Endothelial cell of umbilical vein (primary cell): Measurements from ENCODE around the gene FOXO1. TPM values are rescaled to one million over a fixed set of nuclear protein-coding genes. Genes with fewer than 3 reads are reported as not detected.

ENCODE experiments used
- BruUV-seq: library from RNA; stranded (reverse); fragments of 400-500 nt; replicated peaks from 2 replicates; lab custom pipeline; 2021; lab: Mats Ljungman, UMichigan
- CTCF ChIA-PET: fragments of 300-600, 350-600 bp; sonication (Branson Sonifier 250); formaldehyde crosslinking; loops from one replicate; lab custom pipeline; 2021; ENCODE audit warnings: antibody characterized with exemption, inconsistent platforms; lab: Charles Lee
- POLR2A ChIA-PET: fragments of 300-600, 350-600 bp; sonication (Branson Sonifier 250); formaldehyde crosslinking; loops from one replicate; lab custom pipeline; 2021; ENCODE audit warnings: antibody characterized with exemption, inconsistent platforms; lab: Charles Lee
- DNase-seq: peaks from one replicate; pipeline ENCODE4 v3.0.0-alpha.2; 2011; ENCODE audit warnings: low read depth, low spot score
- FAIRE-seq: peaks from 2 replicates; lab custom pipeline; 2011; peaks lifted over from hg19 to GRCh38; lab: Jason Lieb, UNC
- H2AFZ ChIP-seq: 2 replicates; pipeline ENCODE4 v1.6.0; 2012; ENCODE audit warnings: low read depth, low read length, control low read depth, inconsistent platforms
- H3K27ac ChIP-seq: 2 replicates; pipeline ENCODE4 v1.5.1; 2011; ENCODE audit warnings: low read depth, mild to moderate bottlenecking, control low read depth, low read length, moderate library complexity; ENCODE audit not compliant: insufficient read depth
- H3K27me3 ChIP-seq, 2 experiments: 2 replicates each; pipeline versions ENCODE4 v1.6.0 to v1.6.1; 2011; ENCODE audit warnings: low read length in 2 of 2, mixed read lengths in 1 of 2; ENCODE audit not compliant: control insufficient read depth in 2 of 2, insufficient read depth in 2 of 2
- H3K36me3 ChIP-seq, 2 experiments: 2 replicates in 1 of 2; 3 replicates in 1 of 2; pipeline ENCODE4 v1.5.1; 2011; ENCODE audit warnings: low read length in 2 of 2, mild to moderate bottlenecking in 1 of 2, moderate library complexity in 1 of 2; ENCODE audit not compliant: control insufficient read depth in 2 of 2, insufficient read depth in 2 of 2; ENCODE audit errors: extremely low read depth in 1 of 2
- H3K4me1 ChIP-seq: 3 replicates; pipeline ENCODE4 v1.5.1; 2011; ENCODE audit warnings: mild to moderate bottlenecking, low read length; ENCODE audit not compliant: control insufficient read depth, insufficient read depth; ENCODE audit errors: extremely low read depth
- H3K4me2 ChIP-seq: 2 replicates; pipeline ENCODE4 v1.6.1; 2011; ENCODE audit warnings: low read length, control low read depth, mixed read lengths; ENCODE audit not compliant: insufficient read depth
- H3K4me3 ChIP-seq, 3 experiments: fragments of 200-600 bp in 1 of 3; sonication (generic), shearing (Covaris generic) in 1 of 3; replicated peaks in 1 of 3; 2 replicates each; pipeline ENCODE4 v1.5.1; 2011 to 2016; ENCODE audit warnings: control low read depth in 3 of 3, low read length in 3 of 3, mild to moderate bottlenecking in 2 of 3, inconsistent platforms in 1 of 3, low read depth in 1 of 3, moderate library complexity in 1 of 3; ENCODE audit not compliant: insufficient read depth in 1 of 3
- H3K79me2 ChIP-seq: 2 replicates; pipeline ENCODE4 v1.6.0; 2012; ENCODE audit warnings: low read length, inconsistent platforms; ENCODE audit not compliant: control insufficient read depth, insufficient read depth
- H3K9ac ChIP-seq: replicated peaks from 2 replicates; pipeline ENCODE3; 2011; ENCODE audit warnings: low read length, control low read depth; ENCODE audit not compliant: insufficient read depth; ENCODE audit errors: extremely low read depth
- H3K9me1 ChIP-seq: replicated peaks from 3 replicates; pipeline ENCODE4 v1.6.0; 2011; ENCODE audit warnings: mild to moderate bottlenecking, low read length; ENCODE audit not compliant: control insufficient read depth, insufficient read depth; ENCODE audit errors: extremely low read depth
- H3K9me3 ChIP-seq: replicated peaks from 2 replicates; pipeline ENCODE4 v1.5.1; 2012; ENCODE audit warnings: low read length, inconsistent platforms; ENCODE audit not compliant: control insufficient read depth, insufficient read depth
- H4K20me1 ChIP-seq: replicated peaks from 2 replicates; pipeline ENCODE3; 2011; ENCODE audit warnings: mild to moderate bottlenecking, low read length; ENCODE audit not compliant: control insufficient read depth, insufficient read depth; ENCODE audit errors: extremely low read depth
- EZH2 ChIP-seq: IDR thresholded peaks from 2 replicates; pipeline ENCODE4 v1.6.1; 2012; ENCODE audit warnings: borderline replicate concordance, low read depth, mild to moderate bottlenecking, moderate library complexity, low read length, inconsistent platforms; ENCODE audit not compliant: severe bottlenecking
- FOS ChIP-seq: IDR thresholded peaks from 2 replicates; pipeline ENCODE4 v1.6.1; 2011; ENCODE audit warnings: mild to moderate bottlenecking, low read length, moderate library complexity, borderline replicate concordance; ENCODE audit not compliant: insufficient read depth
- GATA2 ChIP-seq: IDR thresholded peaks from 2 replicates; pipeline ENCODE4 v1.7.0; 2011; ENCODE audit warnings: low read depth, mild to moderate bottlenecking, moderate library complexity, mixed read lengths, low read length; ENCODE audit not compliant: insufficient read length, insufficient read depth
- JUN ChIP-seq: IDR thresholded peaks from 2 replicates; pipeline ENCODE4 v1.6.1; 2011; ENCODE audit warnings: borderline replicate concordance, low read depth; ENCODE audit not compliant: insufficient read length, insufficient read depth
- MYC ChIP-seq: IDR thresholded peaks from one replicate; pipeline ENCODE4 v1.6.1; 2011; ENCODE audit warnings: mild to moderate bottlenecking, low read depth, low read length
- POLR2A ChIP-seq: IDR thresholded peaks from 2 replicates; pipeline ENCODE4 v1.6.1; 2012; ENCODE audit warnings: low read depth, mild to moderate bottlenecking, control low read depth, low read length
- POLR2AphosphoS5 ChIP-seq: IDR thresholded peaks from 2 replicates; pipeline ENCODE4 v1.6.1; 2012; ENCODE audit warnings: low read depth, mild to moderate bottlenecking, control low read depth, low read length, moderate library complexity; ENCODE audit not compliant: insufficient read depth
- dilution Hi-C: fragments of 300-500 bp; cut with MboI; formaldehyde crosslinking; loops from one replicate; pipeline ENCODE4 v1.15.0; 2019; ENCODE audit warnings: low sequenced_read_pairs; ENCODE audit not compliant: extremely low pct_ligation_motif_present
- intact Hi-C: fragments of 100-400 bp; cut with micrococcal nuclease; formaldehyde crosslinking; loops from one replicate; pipeline ENCODE4 v1.10.0; 2022
- polyA plus RNA-seq, 4 experiments: library from polyadenylated mRNA; depleted of rRNA in 3 of 4; stranded (reverse) in 3 of 4; unstranded in 1 of 4; fragments of >200 nt; gene quantifications; 2 replicates each; pipeline versions ENCODE4 v1.2.1 to v1.2.3, GENCODE V29; 2011 to 2012; ENCODE audit warnings: missing spikeins in 1 of 4
- total RNA-seq: library from RNA; stranded (reverse); gene quantifications from 2 replicates; pipeline ENCODE4 v1.2.3, GENCODE V29; 2021
- TF ChIP-seq, protein P1 (sequence below): IDR thresholded peaks from 2 replicates; pipeline ENCODE4 v1.6.1; 2011; ENCODE audit not compliant: insufficient read depth, insufficient read length
- TF ChIP-seq, protein P2 (sequence below), 2 donors: IDR thresholded peaks; 1 replicate in 1 of 2; 2 replicates in 1 of 2; pipeline ENCODE4 v1.5.1; 2011; ENCODE audit warnings: low read length in 2 of 2, mild to moderate bottlenecking in 2 of 2, moderate library complexity in 2 of 2, control low read depth in 1 of 2, inconsistent platforms in 1 of 2, low read depth in 1 of 2; ENCODE audit not compliant: insufficient read depth in 1 of 2; ENCODE audit errors: extremely low read depth in 1 of 2

The FOXO1 gene
- total and polyA plus RNA-seq, 2 donors (not counting 3 experiments of a cell fraction or from before 2014, with no cell fraction given), result 44.7 to 48.5 TPM

DNA sequence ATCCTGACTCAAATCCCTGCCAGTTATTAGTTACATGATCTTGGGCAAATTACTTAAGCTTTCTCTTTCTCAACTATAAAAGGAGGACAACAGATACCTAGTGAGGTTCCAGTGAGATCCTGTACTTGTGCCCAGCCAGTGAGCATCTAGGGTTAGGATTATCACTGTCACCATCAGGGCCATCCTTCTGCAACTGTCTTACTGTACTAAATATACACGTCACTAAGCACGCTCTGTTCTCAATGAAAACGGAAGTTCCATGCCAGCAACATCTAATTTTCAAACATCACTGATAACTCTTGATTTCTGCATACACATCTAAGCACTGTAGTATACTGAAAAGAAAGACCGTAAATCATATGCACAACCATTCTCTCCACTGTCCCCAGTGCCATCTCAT lies 70.0 kb downstream of the FOXO1 start:
- Histone ChIP-seq H2AFZ (no peak overlapping the region), H3K9me1 (no peaks in the 10 kb centered on the region), H3K4me2 (no peak overlapping the region), H3K36me3 (no peaks in the 10 kb centered on the region), H3K9me3 (no peaks in the 10 kb centered on the region), H4K20me1 (peaks cover 3% of the 10 kb centered on the region), H3K4me3 (no peak overlapping the region), H3K27me3 (no peaks in the 10 kb centered on the region), H3K9ac (no peak overlapping the region), H3K79me2 (peaks cover 95% of the 10 kb centered on the region), H3K4me1 (no peaks in the 10 kb centered on the region), H3K27ac (no peak overlapping the region)
- dilution Hi-C loops (no loop called here), intact Hi-C loops (no loop called here)
- ChIA-PET CTCF (no interaction called here), POLR2A (no interaction called here)
- DNase-seq (no peak), FAIRE-seq (no peak)
- BruUV-seq, result no TSS peak
- no peak for TF ChIP-seq POLR2AphosphoS5
- no peak for TF ChIP-seq MYC
- no peak for TF ChIP-seq EZH2
- TF ChIP-seq GATA2, result no peak

DNA sequence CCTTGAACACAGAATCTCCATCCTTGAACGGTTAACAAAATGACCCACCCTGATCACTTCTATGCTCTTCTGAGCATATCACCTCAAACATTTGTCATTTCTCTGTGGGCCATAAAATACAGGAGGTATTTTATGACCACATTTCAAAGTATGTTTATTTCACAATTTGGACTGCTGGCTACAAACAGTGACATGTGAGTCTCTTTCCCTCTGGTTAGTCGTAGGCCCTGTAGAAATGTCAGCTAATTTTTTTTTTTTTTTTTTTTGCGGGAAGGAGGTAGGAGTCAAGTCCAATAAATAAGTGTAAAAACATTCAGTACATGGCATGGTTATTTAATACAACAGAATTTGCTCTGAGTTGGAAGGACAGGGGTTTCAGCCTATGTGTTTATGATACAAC lies 70.7 kb downstream of the FOXO1 start:
- intact Hi-C loops, result no loop called here
- CTCF ChIA-PET, result no interaction called here
- Histone ChIP-seq H3K9ac (no peak overlapping the region), H3K27ac (no peak overlapping the region), H3K36me3 (no peaks in the 10 kb centered on the region), H4K20me1 (peaks cover 3% of the 10 kb centered on the region), H3K27me3 (no peaks in the 10 kb centered on the region), H3K79me2 (peaks cover 97% of the 10 kb centered on the region), H2AFZ (no peak overlapping the region), H3K4me2 (no peak overlapping the region), H3K4me1 (peaks cover 7% of the 10 kb centered on the region), H3K4me3 (no peak overlapping the region), H3K9me3 (no peaks in the 10 kb centered on the region), H3K9me1 (no peaks in the 10 kb centered on the region)
- BruUV-seq, result no TSS peak
- POLR2A ChIA-PET, result no interaction called here
- dilution Hi-C loops, result no loop called here
- TF ChIP-seq, protein P1, sequence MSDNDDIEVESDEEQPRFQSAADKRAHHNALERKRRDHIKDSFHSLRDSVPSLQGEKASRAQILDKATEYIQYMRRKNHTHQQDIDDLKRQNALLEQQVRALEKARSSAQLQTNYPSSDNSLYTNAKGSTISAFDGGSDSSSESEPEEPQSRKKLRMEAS, result no peak
- TF ChIP-seq MYC, result no peak
- TF ChIP-seq GATA2, result no peak
- TF ChIP-seq, protein P2, sequence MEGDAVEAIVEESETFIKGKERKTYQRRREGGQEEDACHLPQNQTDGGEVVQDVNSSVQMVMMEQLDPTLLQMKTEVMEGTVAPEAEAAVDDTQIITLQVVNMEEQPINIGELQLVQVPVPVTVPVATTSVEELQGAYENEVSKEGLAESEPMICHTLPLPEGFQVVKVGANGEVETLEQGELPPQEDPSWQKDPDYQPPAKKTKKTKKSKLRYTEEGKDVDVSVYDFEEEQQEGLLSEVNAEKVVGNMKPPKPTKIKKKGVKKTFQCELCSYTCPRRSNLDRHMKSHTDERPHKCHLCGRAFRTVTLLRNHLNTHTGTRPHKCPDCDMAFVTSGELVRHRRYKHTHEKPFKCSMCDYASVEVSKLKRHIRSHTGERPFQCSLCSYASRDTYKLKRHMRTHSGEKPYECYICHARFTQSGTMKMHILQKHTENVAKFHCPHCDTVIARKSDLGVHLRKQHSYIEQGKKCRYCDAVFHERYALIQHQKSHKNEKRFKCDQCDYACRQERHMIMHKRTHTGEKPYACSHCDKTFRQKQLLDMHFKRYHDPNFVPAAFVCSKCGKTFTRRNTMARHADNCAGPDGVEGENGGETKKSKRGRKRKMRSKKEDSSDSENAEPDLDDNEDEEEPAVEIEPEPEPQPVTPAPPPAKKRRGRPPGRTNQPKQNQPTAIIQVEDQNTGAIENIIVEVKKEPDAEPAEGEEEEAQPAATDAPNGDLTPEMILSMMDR (IDR thresholded peaks at IDR 0.05; ENCODE audit: extremely low read depth in 1 of 2, insufficient read depth in 1 of 2, low read depth in 1 of 2, low read length in 2 of 2), result no peak
- no peak for TF ChIP-seq JUN
- no peak for TF ChIP-seq EZH2
- no peak for TF ChIP-seq POLR2AphosphoS5
- TF ChIP-seq POLR2A, result no peak
- TF ChIP-seq FOS, result no peak
- DNase-seq, result no peak
- FAIRE-seq, result no peak
